GM12874 (cell line): ENCODE results near the gene SEMA4D.

Source experiments
- TF ChIP-seq, protein P1 (sequence below): IDR thresholded peaks from 2 replicates; pipeline ENCODE4 v1.5.1; 2011; ENCODE audit warnings: low read depth, mild to moderate bottlenecking, control low read depth, low read length, moderate library complexity; ENCODE audit not compliant: insufficient read depth

The SEMA4D gene

DNA sequence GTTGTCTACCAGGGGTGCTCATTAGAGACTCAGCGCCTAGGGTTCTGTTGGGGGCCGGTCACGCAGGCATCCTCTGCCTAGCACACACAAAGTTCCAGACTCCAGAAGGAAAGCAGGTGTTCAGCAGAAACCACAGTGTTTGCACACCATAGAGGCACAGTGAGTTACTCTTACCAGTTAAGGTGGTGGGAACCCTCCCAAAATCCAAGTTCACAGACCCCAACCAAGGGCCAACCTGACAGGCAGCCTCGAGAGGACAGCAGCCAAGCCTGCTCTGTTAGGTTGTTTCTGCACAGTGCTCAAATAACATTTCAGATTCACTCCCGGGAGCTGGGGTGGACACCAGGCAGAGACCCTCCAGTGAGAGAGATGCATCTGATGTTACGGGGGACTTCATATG lies 143.4 kb downstream of the SEMA4D start:
- TF ChIP-seq, protein P1, sequence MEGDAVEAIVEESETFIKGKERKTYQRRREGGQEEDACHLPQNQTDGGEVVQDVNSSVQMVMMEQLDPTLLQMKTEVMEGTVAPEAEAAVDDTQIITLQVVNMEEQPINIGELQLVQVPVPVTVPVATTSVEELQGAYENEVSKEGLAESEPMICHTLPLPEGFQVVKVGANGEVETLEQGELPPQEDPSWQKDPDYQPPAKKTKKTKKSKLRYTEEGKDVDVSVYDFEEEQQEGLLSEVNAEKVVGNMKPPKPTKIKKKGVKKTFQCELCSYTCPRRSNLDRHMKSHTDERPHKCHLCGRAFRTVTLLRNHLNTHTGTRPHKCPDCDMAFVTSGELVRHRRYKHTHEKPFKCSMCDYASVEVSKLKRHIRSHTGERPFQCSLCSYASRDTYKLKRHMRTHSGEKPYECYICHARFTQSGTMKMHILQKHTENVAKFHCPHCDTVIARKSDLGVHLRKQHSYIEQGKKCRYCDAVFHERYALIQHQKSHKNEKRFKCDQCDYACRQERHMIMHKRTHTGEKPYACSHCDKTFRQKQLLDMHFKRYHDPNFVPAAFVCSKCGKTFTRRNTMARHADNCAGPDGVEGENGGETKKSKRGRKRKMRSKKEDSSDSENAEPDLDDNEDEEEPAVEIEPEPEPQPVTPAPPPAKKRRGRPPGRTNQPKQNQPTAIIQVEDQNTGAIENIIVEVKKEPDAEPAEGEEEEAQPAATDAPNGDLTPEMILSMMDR = no peak

DNA sequence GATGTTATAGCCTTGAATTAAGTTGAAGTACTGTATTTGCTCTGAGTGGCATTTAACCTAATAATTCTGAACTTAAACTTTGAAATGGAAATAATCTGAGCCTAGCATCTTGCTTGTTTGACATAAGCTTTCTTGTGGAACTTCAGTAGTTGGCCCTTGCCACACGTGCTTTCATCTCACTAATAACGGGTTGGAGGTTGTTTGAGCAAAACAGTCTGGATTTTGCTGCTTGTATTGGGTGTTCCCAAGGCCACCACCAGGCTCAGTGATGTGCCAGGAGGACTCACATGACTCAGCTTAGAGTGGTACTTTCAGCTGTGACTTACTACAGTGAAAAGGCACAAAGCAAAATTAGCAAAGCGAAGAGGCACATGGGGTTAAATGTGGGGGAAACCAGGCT lies 143.9 kb downstream of the SEMA4D start:
- TF ChIP-seq, protein P1 = no peak

GRCh38 chr9:89352874-89353649 lies 144.9 kb downstream of the SEMA4D start:
- TF ChIP-seq, protein P1 = no peak

DNA sequence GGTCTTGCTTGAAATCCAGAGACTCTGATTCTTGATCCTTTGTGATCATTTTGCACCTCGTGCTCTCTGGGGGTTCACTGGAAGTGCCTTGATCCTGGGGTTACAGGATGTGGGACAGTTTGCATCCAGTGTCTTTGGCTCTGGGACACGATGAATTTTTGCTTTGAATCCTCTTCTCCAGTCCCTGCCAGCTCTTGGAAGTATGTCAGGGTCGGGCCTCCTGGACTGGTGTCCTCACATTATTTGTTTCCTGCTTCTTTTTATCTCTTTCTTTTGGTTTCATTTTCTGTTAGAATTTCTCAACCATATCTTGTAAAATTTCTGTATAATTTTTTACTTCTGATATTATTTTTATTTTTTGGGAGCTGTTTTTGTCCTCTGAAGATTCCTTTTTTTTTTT lies 145.5 kb downstream of the SEMA4D start:
- TF ChIP-seq, protein P1 = no peak

DNA sequence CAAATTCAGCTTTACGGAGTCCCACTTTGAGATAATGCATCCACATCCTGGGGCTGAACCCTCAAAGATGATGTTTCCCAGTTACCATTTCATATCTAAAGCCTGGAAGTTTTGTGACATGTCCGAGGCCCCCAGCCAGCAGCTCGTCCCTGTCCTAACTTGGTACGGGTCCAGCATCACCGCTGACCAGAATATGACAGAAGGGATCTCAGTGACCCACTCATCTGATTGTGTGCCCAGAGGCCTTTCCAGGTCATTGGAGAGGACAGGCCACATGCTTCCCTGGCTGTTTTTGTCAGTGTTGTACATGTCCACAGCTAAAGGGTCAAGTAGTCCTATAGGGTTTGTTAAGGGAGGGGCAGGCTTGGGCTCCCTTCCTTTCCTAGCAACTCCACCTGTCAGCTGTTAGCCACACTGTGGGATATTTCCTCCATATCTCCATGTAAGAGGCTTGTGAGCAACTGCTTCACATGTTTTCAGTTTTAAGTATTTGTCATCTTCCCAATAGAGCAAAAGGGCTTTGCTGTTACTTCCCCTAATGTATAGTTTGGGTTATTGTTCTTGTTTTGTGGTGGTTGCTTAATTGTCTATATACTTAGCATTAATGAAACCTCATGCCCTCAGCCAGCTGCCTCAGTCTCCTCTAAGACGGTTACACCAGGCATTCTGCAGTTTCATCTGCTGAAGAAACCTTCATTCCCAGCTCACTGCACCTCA lies 146.2 kb downstream of the SEMA4D start:
- TF ChIP-seq, protein P1 = no peak

GRCh38 chr9:89350988-89351557 lies 146.8 kb downstream of the SEMA4D start:
- TF ChIP-seq, protein P1 = no peak

- TF ChIP-seq, protein P1 = no peak
Measured at GRCh38 chr9:89349607-89350006, 148.3 kb downstream of the SEMA4D start.
